Smooth muscle cell (in vitro differentiated cells): ENCODE results near the gene PKNOX1. TPM values are rescaled to one million over a fixed set of nuclear protein-coding genes. Genes with fewer than 3 reads are reported as not detected.
"Not testable (repeated sequence)": the region's sequence is repeated elsewhere in the genome, so short reads cannot be mapped to it uniquely, and the experiment has no call there.

Experiments used
- DNase-seq: peaks from one replicate; lab custom pipeline; 2025; ENCODE audit not compliant: unreplicated experiment; lab: John Stamatoyannopoulos, UW
- H2AFZ ChIP-seq: fragments of 200-600 bp; sonication (generic); 2 replicates; pipeline ENCODE4 v1.6.0; 2016; ENCODE audit warnings: antibody characterized with exemption, low read depth, mild to moderate bottlenecking
- H3F3A ChIP-seq: fragments of 200-600 bp; sonication (generic); 2 replicates; pipeline ENCODE4 v1.6.0; 2017; ENCODE audit warnings: antibody characterized with exemption, low read depth
- H3K27ac ChIP-seq: fragments of 200-600 bp; sonication (generic); 2 replicates; pipeline ENCODE4 v1.5.1; 2016; ENCODE audit warnings: low read depth, mild to moderate bottlenecking
- H3K27me3 ChIP-seq: fragments of 200-600 bp; sonication (generic); 2 replicates; pipeline ENCODE4 v1.6.1; 2016; ENCODE audit warnings: low read depth, mild to moderate bottlenecking
- H3K36me3 ChIP-seq: fragments of 200-600 bp; sonication (generic); 2 replicates; pipeline ENCODE4 v1.5.1; 2016; ENCODE audit warnings: low read depth
- H3K4me1 ChIP-seq: fragments of 200-600 bp; sonication (generic); 2 replicates; pipeline ENCODE4 v1.5.1; 2016; ENCODE audit warnings: low read depth
- H3K4me2 ChIP-seq: fragments of 200-600 bp; sonication (generic); 2 replicates; pipeline ENCODE4 v1.6.0; 2016; ENCODE audit warnings: mild to moderate bottlenecking
- H3K4me3 ChIP-seq: fragments of 200-600 bp; sonication (generic); 2 replicates; pipeline ENCODE4 v1.5.1; 2016; ENCODE audit warnings: mild to moderate bottlenecking
- H3K79me2 ChIP-seq: fragments of 200-600 bp; sonication (generic); 2 replicates; pipeline ENCODE4 v1.6.0; 2016; ENCODE audit warnings: low read depth, mild to moderate bottlenecking
- H3K9ac ChIP-seq: fragments of 200-600 bp; sonication (generic); 2 replicates; pipeline ENCODE4 v1.6.0; 2016; ENCODE audit warnings: low read depth
- H3K9me3 ChIP-seq: fragments of 200-600 bp; sonication (generic); replicated peaks from 2 replicates; pipeline ENCODE4 v1.5.1; 2016; ENCODE audit warnings: low read depth
- H4K20me1 ChIP-seq: fragments of 200-600 bp; sonication (generic); 2 replicates; pipeline ENCODE4 v1.6.0; 2016; ENCODE audit warnings: low read depth
- CTCF ChIP-seq: fragments of 200-600 bp; sonication (generic); IDR thresholded peaks from 2 replicates; pipeline ENCODE4 v1.5.1; 2017; ENCODE audit warnings: borderline replicate concordance, mild to moderate bottlenecking, antibody characterized with exemption; ENCODE audit not compliant: insufficient read depth, poor library complexity, severe bottlenecking
- WGBS: methylation state at CpG from one replicate; pipeline ENCODE4 v1.1.7; 2016; ENCODE audit warnings: low lambda C conversion rate; 5-methylcytosine and 5-hydroxymethylcytosine counted together
- polyA plus RNA-seq: library from polyadenylated mRNA; unstranded; fragments of >200 nt; fragmentation: Nextera tagmentation; extraction: Ambion mirVana; gene quantifications from 2 replicates; pipeline ENCODE4 v1.2.1, GENCODE V29; 2016
- total RNA-seq: library from RNA; depleted of rRNA; stranded (reverse); fragments of >200 nt; gene quantifications from 2 replicates; pipeline ENCODE4 v1.2.3, GENCODE V29; 2014

Gene PKNOX1
- total and polyA plus RNA-seq, 2 experiments from 2014 or later, result 20.4 to 28.5 TPM

- 74% methylated on average over 3 of the region's 3 CpGs for WGBS
Observed at GRCh38 chr21:42929969-42930368, 44.4 kb upstream of the PKNOX1 start.

GRCh38 chr21:42931560-42932235, 42.7 kb upstream of the PKNOX1 start:
- Histone ChIP-seq H3K4me2 (no peak overlapping the region), H3K27ac (peak overlapping the region; percentile 65), H3K4me3 (no peak overlapping the region), H3K9me3 (no peaks in the 10 kb centered on the region), H3K27me3 (no peaks in the 10 kb centered on the region), H3K79me2 (no peaks in the 10 kb centered on the region), H4K20me1 (no peaks in the 10 kb centered on the region), H3K4me1 (no peaks in the 10 kb centered on the region), H3K9ac (no peak overlapping the region), H2AFZ (no peak overlapping the region), H3K36me3 (no peaks in the 10 kb centered on the region), H3F3A (no peaks in the 10 kb centered on the region)
- WGBS, result 41% methylated on average over 13 of the region's 13 CpGs
- DNase-seq, result no peak
- TF ChIP-seq CTCF, result no peak

More at GRCh38 chr21:42929969-42930368, 44.4 kb upstream of the PKNOX1 start:
- DNase-seq, result no peak
- Histone ChIP-seq H3K4me3 (no peak overlapping the region), H3F3A (no peaks in the 10 kb centered on the region), H3K27ac (no peak overlapping the region), H3K4me1 (no peaks in the 10 kb centered on the region), H3K9me3 (no peaks in the 10 kb centered on the region), H3K27me3 (no peaks in the 10 kb centered on the region), H4K20me1 (no peaks in the 10 kb centered on the region), H3K79me2 (no peaks in the 10 kb centered on the region), H3K4me2 (no peak overlapping the region), H2AFZ (no peak overlapping the region), H3K9ac (no peak overlapping the region), H3K36me3 (no peaks in the 10 kb centered on the region)
- TF ChIP-seq CTCF, result no peak

GRCh38 chr21:42932378-42933136, 41.8 kb upstream of the PKNOX1 start:
- H3K36me3 ChIP-seq, H3K9ac ChIP-seq, H4K20me1 ChIP-seq, H3F3A ChIP-seq, DNase-seq, H3K27me3 ChIP-seq, H3K4me1 ChIP-seq, H3K9me3 ChIP-seq, H3K79me2 ChIP-seq: not testable (repeated sequence)
- 63% methylated on average over 16 of the region's 16 CpGs for WGBS
- peak overlapping the region; percentile 69 for H2AFZ ChIP-seq
- H3K27ac ChIP-seq, result peak overlapping the region; percentile 65
- H3K4me2 ChIP-seq, result peak overlapping the region; percentile 70
- peak overlapping the region; percentile 7 for H3K4me3 ChIP-seq

- 31% methylated on average over 8 of the region's 9 CpGs for WGBS
Observed at GRCh38 chr21:42933137-42933970, 41.0 kb upstream of the PKNOX1 start.

GRCh38 chr21:42933973-42934372, 40.4 kb upstream of the PKNOX1 start:
- not testable (repeated sequence) for H3K27me3 ChIP-seq, H4K20me1 ChIP-seq, H3K36me3 ChIP-seq, H3K4me3 ChIP-seq, H2AFZ ChIP-seq, DNase-seq, H3K9me3 ChIP-seq, H3K79me2 ChIP-seq, H3K4me1 ChIP-seq, H3K9ac ChIP-seq, H3K4me2 ChIP-seq, H3F3A ChIP-seq
- WGBS, result 78% methylated on average over 12 of the region's 12 CpGs
- H3K27ac ChIP-seq, result peak overlapping the region; percentile 27

More at GRCh38 chr21:42933137-42933970, 41.0 kb upstream of the PKNOX1 start:
- H3K4me2 ChIP-seq, result peak overlapping the region; percentile 70
- not testable (repeated sequence) for DNase-seq, H3K27me3 ChIP-seq, H3K36me3 ChIP-seq, H3K4me1 ChIP-seq, H3F3A ChIP-seq, H3K9ac ChIP-seq, H3K9me3 ChIP-seq, H4K20me1 ChIP-seq, H3K79me2 ChIP-seq
- peak overlapping the region; percentile 69 for H2AFZ ChIP-seq
- H3K4me3 ChIP-seq, result peak overlapping the region; percentile 7
- H3K27ac ChIP-seq, result peak overlapping the region; percentile 65

GRCh38 chr21:42936360-42936759, 38.0 kb upstream of the PKNOX1 start:
- not testable (repeated sequence) for H4K20me1 ChIP-seq, H3K4me3 ChIP-seq, H3K27ac ChIP-seq, DNase-seq, H3K79me2 ChIP-seq, H3K27me3 ChIP-seq, H3K36me3 ChIP-seq, H3K4me1 ChIP-seq, H3K9ac ChIP-seq, H2AFZ ChIP-seq, H3F3A ChIP-seq, H3K9me3 ChIP-seq
- H3K4me2 ChIP-seq, result peak overlapping the region; percentile 75
- WGBS, result 29% methylated on average over 5 of the region's 5 CpGs
